ENCODE results near the gene HPS5. TPM values are rescaled to one million over a fixed set of nuclear protein-coding genes. Genes with fewer than 3 reads are reported as not detected.

HPS5 gene
- total RNA-seq, 1 experiment from 2014 or later = 15.4 TPM

- Histone ChIP-seq H2BK120ac (ENCODE audit: low read depth, low read length, poor library complexity, severe bottlenecking) (no peak overlapping the region), H2BK20ac (ENCODE audit: low read depth, low read length, poor library complexity, severe bottlenecking) (no peak overlapping the region), H3K4ac (ENCODE audit: low read depth, low read length) (no peak overlapping the region), H2AFZ (ENCODE audit: low read length) (no peak overlapping the region), H3K4me1 (ENCODE audit: insufficient read depth, low read length) (no peaks in the 10 kb centered on the region), H4K8ac (replicated peaks; ENCODE audit: insufficient read length, low read depth, low read length) (no peak overlapping the region), H3K23ac (ENCODE audit: insufficient read length, low read depth, low read length) (no peak overlapping the region), H3K4me2 (ENCODE audit: insufficient read depth, insufficient read length, low read length) (no peak overlapping the region), H4K20me1 (ENCODE audit: control insufficient read depth, insufficient read depth, insufficient read length) (no peaks in the 10 kb centered on the region), H2BK15ac (ENCODE audit: low read depth, low read length) (no peak overlapping the region), H3K79me2 (ENCODE audit: insufficient read depth, low read length) (no peaks in the 10 kb centered on the region), H3K14ac (ENCODE audit: insufficient read depth, low read length) (no peak overlapping the region), H2BK5ac (ENCODE audit: insufficient read length, low read length) (no peak overlapping the region), H3K56ac (ENCODE audit: insufficient read length, low read depth, low read length) (no peak overlapping the region), H2BK12ac (ENCODE audit: insufficient read length, low read depth, low read length) (no peak overlapping the region), H3K9ac (ENCODE audit: extremely low read depth, insufficient read length, low read length) (no peak overlapping the region), H2AK5ac (ENCODE audit: insufficient read length, low read length) (no peak overlapping the region), H3K27ac (ENCODE audit: insufficient read length, low read depth, low read length) (no peak overlapping the region), H3K18ac (ENCODE audit: insufficient read length, low read depth, low read length) (no peak overlapping the region), H3T11ph (ENCODE audit: low read length) (no peak overlapping the region), H3K9me3 (ENCODE audit: control insufficient read depth, low read depth, low read length) (no peaks in the 10 kb centered on the region), H3K27me3 (ENCODE audit: insufficient read depth, low read length) (no peaks in the 10 kb centered on the region), H4K5ac (ENCODE audit: insufficient read length, low read depth, low read length) (no peak overlapping the region), H4K91ac (ENCODE audit: insufficient read length, low read depth, low read length) (no peak overlapping the region), H3K23me2 (ENCODE audit: insufficient read length, low read depth, low read length, poor library complexity, severe bottlenecking) (no peaks in the 10 kb centered on the region), H3K79me1 (ENCODE audit: insufficient read depth, low read depth, low read length, poor library complexity, severe bottlenecking) (no peaks in the 10 kb centered on the region)
- DNase-seq = no peak
- H3K27ac Mint-ChIP-seq = no peak overlapping the region
- H3K4me1 Mint-ChIP-seq = no peaks in the 10 kb centered on the region
- WGBS (ENCODE audit: extremely low coverage, insufficient read length, low lambda C conversion rate) = no CpG with 5 or more reads among the region's 2 CpGs
- H3K27me3 Mint-ChIP-seq (ENCODE audit: low read depth) = no peaks in the 10 kb centered on the region
- no peaks in the 10 kb centered on the region for H3K9me3 Mint-ChIP-seq
- no peak overlapping the region for H3K4me3 Mint-ChIP-seq
- TF ChIP-seq CTCF (conservative IDR thresholded peaks at IDR 0.05) = no peak
- peaks cover under 1 to 12% (median 9%) of the 10 kb centered on the region in 3 experiments; a peak in 5 of 7 replicates for H3K36me3 Mint-ChIP-seq (ENCODE audit: insufficient read depth in 1 of 3, low read depth in 3 of 3)
Measured at GRCh38 chr11:18371279-18371678, 49.3 kb upstream of the HPS5 start.

Measured in H9 (cell line).